Measurements from ENCODE around the gene NUDT22.

Gene NUDT22

GRCh38 chr11:64229744-64230170, 3.7 kb downstream of the NUDT22 start:
- no peak for DNase-seq

- DNase-seq = peak; percentile 83
These were observed 4.3 kb downstream of the NUDT22 start, which contains the start of gene DNAJC4 for GRCh38 chr11:64230171-64230984. Gene DNAJC4, plus strand, starts transcription at chr11:64230548. Its CDS starts 307 bp downstream, at chr11:64230855.

- no peak for DNase-seq
These were observed 4.9 kb downstream of the NUDT22 start for GRCh38 chr11:64230985-64231365.

GRCh38 chr11:64231546-64231945, 5.5 kb downstream of the NUDT22 start:
- no peak for DNase-seq

GRCh38 chr11:64232182-64232966, 6.3 kb downstream of the NUDT22 start:
- no peak for DNase-seq

GRCh38 chr11:64232967-64233315, 6.9 kb downstream of the NUDT22 start:
- DNase-seq = no peak

- DNase-seq = peak; percentile 67
These were observed 8.0 kb downstream of the NUDT22 start, which contains the start of gene VEGFB for GRCh38 chr11:64233913-64234586. Gene VEGFB, plus strand, starts transcription at chr11:64234584. Its CDS starts 250 bp downstream, at chr11:64234834.

- DNase-seq = peak; percentile 34
These were observed 8.7 kb downstream of the NUDT22 start for GRCh38 chr11:64234647-64235379.

GRCh38 chr11:64235437-64236161, 9.5 kb downstream of the NUDT22 start:
- no peak for DNase-seq

GRCh38 chr11:64237484-64237951, 11.4 kb downstream of the NUDT22 start:
- no peak for DNase-seq

GRCh38 chr11:64238076-64238475, 12.0 kb downstream of the NUDT22 start:
- no peak for DNase-seq

GRCh38 chr11:64238999-64239398, 12.9 kb downstream of the NUDT22 start:
- no peak for DNase-seq

GRCh38 chr11:64239662-64240434, 13.8 kb downstream of the NUDT22 start:
- no peak for DNase-seq

GRCh38 chr11:64240435-64241240, 14.6 kb downstream of the NUDT22 start, which contains the start of gene FKBP2:
Gene FKBP2, plus strand, starts transcription at chr11:64241095. Its CDS starts 1,293 bp downstream, at chr11:64242388.
- DNase-seq = peak; percentile 97

GRCh38 chr11:64241241-64241490, 15.1 kb downstream of the NUDT22 start:
- peak; percentile 100 for DNase-seq

- DNase-seq = no peak
These were observed 15.7 kb downstream of the NUDT22 start for GRCh38 chr11:64241491-64242374.

- DNase-seq = no peak
These were observed 17.3 kb downstream of the NUDT22 start for GRCh38 chr11:64243236-64243854.

- no peak for DNase-seq
These were observed 18.0 kb downstream of the NUDT22 start for GRCh38 chr11:64244107-64244506.

GRCh38 chr11:64244966-64245365, 18.9 kb downstream of the NUDT22 start:
- no peak for DNase-seq

Data from activated CD4-positive, alpha-beta T cell treated with anti-CD3 and anti-CD28 coated beads, Interleukin-2, amount 50 U/mL, for 1 hour (primary cell).